OCI-LY1 (cell line): ENCODE data around the gene B3GALNT1.

ENCODE experiments used
- H2AFZ ChIP-seq: fragments of 200-600 bp; sonication (generic), shearing (Covaris generic); 2 replicates; pipeline ENCODE4 v1.6.0; 2014; ENCODE audit warnings: antibody characterized with exemption, mild to moderate bottlenecking, low read length
- H3F3A ChIP-seq: fragments of 200-600 bp; sonication (generic), shearing (Covaris generic); 2 replicates; pipeline ENCODE4 v1.6.0; 2014; ENCODE audit warnings: mild to moderate bottlenecking, antibody characterized with exemption, low read length, moderate library complexity; ENCODE audit not compliant: insufficient read depth
- H3K27ac ChIP-seq: fragments of 200-600 bp; sonication (generic); 2 replicates; pipeline ENCODE4 v1.5.1; 2014; ENCODE audit warnings: low read length, mixed run types, mild to moderate bottlenecking, low read depth; ENCODE audit not compliant: poor library complexity, severe bottlenecking
- H3K27me3 ChIP-seq: fragments of 200-600 bp; sonication (generic); 2 replicates; pipeline ENCODE4 v1.6.0; 2014; ENCODE audit warnings: antibody characterized with exemption, mild to moderate bottlenecking, low read length, moderate library complexity; ENCODE audit not compliant: insufficient read depth
- H3K36me3 ChIP-seq: fragments of 200-600 bp; sonication (generic); 2 replicates; pipeline ENCODE4 v1.6.1; 2014; ENCODE audit warnings: mild to moderate bottlenecking, antibody characterized with exemption, low read length, moderate library complexity, mixed read lengths; ENCODE audit not compliant: insufficient read depth
- H3K4me1 ChIP-seq: fragments of 200-600 bp; sonication (generic); 2 replicates; pipeline ENCODE4 v1.5.1; 2014; ENCODE audit warnings: mild to moderate bottlenecking, low read length, moderate library complexity; ENCODE audit not compliant: insufficient read depth, severe bottlenecking
- H3K4me2 ChIP-seq: fragments of 200-600 bp; sonication (generic), shearing (Covaris generic); 2 replicates; pipeline ENCODE4 v1.6.1; 2014; ENCODE audit warnings: low read length
- H3K4me3 ChIP-seq: fragments of 200-600 bp; sonication (generic); 2 replicates; pipeline ENCODE4 v1.5.1; 2014; ENCODE audit warnings: low read length, low read depth, mild to moderate bottlenecking, mixed read lengths; ENCODE audit not compliant: poor library complexity, severe bottlenecking
- H3K79me2 ChIP-seq: fragments of 200-600 bp; shearing (Covaris generic); 2 replicates; pipeline ENCODE4 v1.6.1; 2016; ENCODE audit warnings: mixed run types, low read length, mixed read lengths; ENCODE audit not compliant: insufficient read depth
- H3K9ac ChIP-seq: fragments of 200-600 bp; sonication (generic), shearing (Covaris generic); 2 replicates; pipeline ENCODE4 v1.6.1; 2014; ENCODE audit warnings: mild to moderate bottlenecking, low read length, mixed read lengths
- H3K9me2 ChIP-seq: fragments of 200-600 bp; sonication (generic), shearing (Covaris generic); 2 replicates; pipeline ENCODE4 v1.6.1; 2014; ENCODE audit warnings: low read depth, mild to moderate bottlenecking, low read length, mixed read lengths
- H3K9me3 ChIP-seq: fragments of 200-600 bp; shearing (Covaris generic); 2 replicates; pipeline ENCODE4 v1.6.1; 2014; ENCODE audit warnings: low read length, mixed read lengths
- H4K20me1 ChIP-seq: fragments of 200-600 bp; sonication (generic), shearing (Covaris generic); 2 replicates; pipeline ENCODE4 v1.6.0; 2016; ENCODE audit warnings: mild to moderate bottlenecking, low read length; ENCODE audit not compliant: insufficient read depth
- CTCF ChIP-seq: fragments of 200-600 bp; sonication (generic), shearing (Covaris generic); IDR thresholded peaks from 2 replicates; pipeline ENCODE4 v1.5.1; 2017; ENCODE audit warnings: mild to moderate bottlenecking, antibody characterized with exemption, low read length, moderate library complexity, mixed read lengths
- EZH2 ChIP-seq: fragments of 200-600 bp; sonication (generic), shearing (Covaris generic); IDR thresholded peaks from 2 replicates; pipeline ENCODE4 v1.8.0; 2017; ENCODE audit warnings: borderline replicate concordance, mixed run types, mild to moderate bottlenecking, antibody characterized with exemption, low read length, moderate library complexity, mixed read lengths

The B3GALNT1 gene

DNA sequence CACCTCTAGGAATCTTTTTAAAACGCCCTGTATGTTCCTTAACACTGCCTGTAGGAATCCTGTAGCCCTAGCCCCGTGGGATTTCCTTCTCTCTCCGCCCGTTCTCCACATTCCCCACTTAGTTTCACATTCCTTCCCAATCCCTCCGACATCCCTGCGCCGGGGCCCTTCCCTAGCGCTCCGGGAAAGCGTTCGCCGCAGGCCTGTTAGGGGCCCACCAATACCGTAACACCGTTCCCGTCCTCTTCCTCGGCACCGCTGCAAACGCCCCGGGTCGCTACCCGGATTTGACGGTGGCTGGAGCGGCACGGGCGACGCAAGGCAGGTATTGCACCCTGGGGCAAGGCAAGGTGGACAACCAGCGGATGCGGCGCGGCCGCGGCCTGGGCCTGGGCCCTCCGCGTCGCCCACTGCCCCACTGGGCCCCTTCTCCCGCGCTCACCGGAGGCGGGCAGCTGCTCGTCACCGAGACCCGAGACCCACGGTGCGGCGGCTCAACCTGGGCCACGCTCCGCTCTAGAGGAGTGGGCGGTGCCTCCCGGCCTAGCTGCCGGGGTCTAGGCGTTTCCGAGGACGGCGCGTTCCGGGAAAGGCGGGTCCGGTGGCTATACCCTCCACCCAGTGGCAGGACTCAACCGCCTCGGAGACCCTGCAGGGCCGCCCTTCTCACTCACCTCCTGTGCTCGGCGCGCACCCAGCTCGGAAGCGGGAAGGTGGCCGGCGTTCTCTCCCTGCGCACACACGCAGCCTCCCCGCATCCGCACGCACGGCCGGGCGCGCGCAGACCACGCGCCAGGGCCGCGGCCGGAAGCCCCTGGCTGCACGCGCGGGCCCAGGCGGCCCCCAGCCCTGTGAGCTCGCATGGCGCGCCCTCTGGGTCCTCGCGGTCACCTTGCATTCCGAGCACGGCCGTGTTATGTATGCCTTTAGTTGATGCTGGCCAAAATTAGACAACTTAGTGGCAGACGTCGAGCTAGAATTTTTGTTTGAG is at the start of gene B3GALNT1:
Gene B3GALNT1, minus strand, starts transcription at position 789 of the 991 bp plus-strand sequence. CDS start 18,595 bp downstream, outside the sequence.
- no peaks in the 10 kb centered on the region for H3K36me3 ChIP-seq
- H3K79me2 ChIP-seq: no peaks in the 10 kb centered on the region
- TF ChIP-seq CTCF: no peak
- no peak for TF ChIP-seq EZH2
- H4K20me1 ChIP-seq: no peaks in the 10 kb centered on the region
- peaks cover 4% of the 10 kb centered on the region; the same call in 1 of the 2 replicates for H3K27me3 ChIP-seq
- no peak within 1 kb of the TSS for H3K9ac ChIP-seq
- no peaks in the 10 kb centered on the region for H3K9me3 ChIP-seq
- H3K4me1 ChIP-seq: no peaks in the 10 kb centered on the region
- H3F3A ChIP-seq: no peaks in the 10 kb centered on the region
- H3K4me3 ChIP-seq: no peak within 1 kb of the TSS
- no peak within 1 kb of the TSS for H2AFZ ChIP-seq
- H3K4me2 ChIP-seq: no peak within 1 kb of the TSS
- no peaks in the 10 kb centered on the region for H3K9me2 ChIP-seq
- H3K27ac ChIP-seq: no peak within 1 kb of the TSS

DNA sequence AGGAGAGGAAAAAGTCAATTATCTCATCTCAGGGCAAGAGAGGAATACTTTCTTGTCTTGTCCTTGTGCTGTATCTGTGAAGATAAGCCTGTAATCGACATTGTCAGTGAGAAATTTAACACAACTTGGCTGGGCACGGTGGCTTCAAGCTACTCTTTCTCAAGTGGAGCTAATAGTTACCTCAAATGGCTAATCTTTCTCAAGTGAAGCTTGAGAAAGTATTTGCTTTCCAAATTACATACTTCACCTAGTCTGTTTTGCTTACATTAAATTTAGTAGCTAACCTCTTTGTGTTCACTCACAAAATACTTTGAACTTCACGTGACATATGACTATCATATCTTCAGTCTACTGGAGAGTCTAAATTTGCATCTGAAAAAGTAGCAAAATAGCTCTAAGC is 48.3 kb upstream of the B3GALNT1 start:
- Histone ChIP-seq H2AFZ (no peak overlapping the region), H3K79me2 (no peaks in the 10 kb centered on the region)
- no peak for TF ChIP-seq CTCF
- no peak for TF ChIP-seq EZH2

DNA sequence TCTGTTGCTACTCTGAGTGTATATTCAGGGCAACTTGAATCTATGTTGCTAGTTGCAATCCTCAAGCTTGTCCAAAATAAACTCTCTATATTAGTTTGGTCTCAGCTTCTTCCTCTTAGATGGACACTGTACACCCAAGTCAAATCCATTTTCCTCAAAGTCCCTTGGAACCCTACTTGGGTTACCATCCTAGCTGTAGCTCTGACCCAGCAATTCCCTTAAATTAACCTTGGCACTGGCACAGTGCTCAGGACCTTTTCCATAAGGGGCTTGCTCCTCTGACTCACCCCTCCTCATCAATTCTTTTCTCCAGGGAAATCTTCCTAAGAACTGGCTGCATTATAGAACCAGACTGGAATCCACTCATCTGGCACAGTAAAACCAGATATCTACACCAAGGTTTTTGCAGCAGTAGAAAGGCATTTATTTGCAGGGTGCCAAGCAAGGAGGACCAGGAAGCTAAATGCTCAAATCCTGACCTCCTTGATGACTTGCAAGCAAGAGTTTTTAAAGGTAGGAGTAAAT is 44.9 kb upstream of the B3GALNT1 start:
- Histone ChIP-seq H3F3A (no peaks in the 10 kb centered on the region), H3K4me3 (no peak overlapping the region), H4K20me1 (no peaks in the 10 kb centered on the region), H3K4me2 (no peak overlapping the region), H3K27ac (no peak overlapping the region), H3K27me3 (no peaks in the 10 kb centered on the region), H3K9me3 (no peaks in the 10 kb centered on the region), H2AFZ (no peak overlapping the region), H3K9ac (no peak overlapping the region), H3K36me3 (no peaks in the 10 kb centered on the region), H3K79me2 (no peaks in the 10 kb centered on the region), H3K4me1 (no peaks in the 10 kb centered on the region), H3K9me2 (no peaks in the 10 kb centered on the region)
- no peak for TF ChIP-seq CTCF
- no peak for TF ChIP-seq EZH2

More for the DNA sequence above, 48.3 kb upstream of the B3GALNT1 start:
- H3K9ac ChIP-seq: no peak overlapping the region
- no peaks in the 10 kb centered on the region for H3K9me2 ChIP-seq
- no peaks in the 10 kb centered on the region for H3K4me1 ChIP-seq
- no peak overlapping the region for H3K4me2 ChIP-seq
- H3K9me3 ChIP-seq: no peaks in the 10 kb centered on the region
- H3F3A ChIP-seq: no peaks in the 10 kb centered on the region
- H4K20me1 ChIP-seq: no peaks in the 10 kb centered on the region
- H3K27ac ChIP-seq: no peak overlapping the region
- H3K36me3 ChIP-seq: no peaks in the 10 kb centered on the region
- H3K27me3 ChIP-seq: no peaks in the 10 kb centered on the region
- no peak overlapping the region for H3K4me3 ChIP-seq
